Stimulated activated CD8-positive, alpha-beta memory T cell treated with anti-CD3 and anti-CD28 coated beads, Interleukin-4, amount 100 ng/mL, for 1 hour (primary cell): ENCODE data around the gene RAB33A.

Experiments
- DNase-seq, 2 donors: peaks; one replicate each; pipeline ENCODE4 v3.0.0-alpha.2; 2020; ENCODE audit warnings: low read depth in 2 of 2, low spot score in 1 of 2

Gene RAB33A

DNA sequence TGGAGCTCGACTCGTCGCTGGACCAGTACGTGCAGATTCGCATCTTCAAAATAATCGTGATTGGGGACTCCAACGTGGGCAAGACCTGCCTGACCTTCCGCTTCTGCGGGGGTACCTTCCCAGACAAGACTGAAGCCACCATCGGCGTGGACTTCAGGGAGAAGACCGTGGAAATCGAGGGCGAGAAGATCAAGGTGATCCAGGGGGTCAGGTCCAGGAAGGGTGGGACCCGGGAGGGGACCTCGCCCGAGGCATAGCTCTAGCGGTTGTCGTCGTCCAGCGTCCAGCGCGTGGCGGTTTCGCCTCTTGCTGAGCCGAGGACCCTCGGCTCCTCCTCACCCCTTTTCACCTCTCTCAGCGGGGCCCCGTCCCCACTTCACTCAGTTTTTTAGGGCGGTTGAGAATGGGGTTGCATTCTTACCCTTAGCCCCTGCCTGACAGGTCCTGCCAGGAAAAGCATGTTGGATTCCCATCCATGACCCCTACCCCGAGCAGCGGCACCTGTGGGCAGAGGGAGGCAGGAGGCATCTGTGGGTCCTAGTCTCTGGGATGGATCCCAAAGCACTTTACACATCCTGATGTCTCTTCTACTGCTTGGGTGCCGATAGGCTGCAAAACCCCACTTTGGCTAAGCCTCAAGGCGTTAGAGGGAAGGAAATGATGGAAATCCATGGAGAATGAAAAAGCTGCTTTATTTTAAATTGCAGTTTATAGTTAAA, 524 bp downstream of the RAB33A start:
- DNase-seq, result no peak

DNA sequence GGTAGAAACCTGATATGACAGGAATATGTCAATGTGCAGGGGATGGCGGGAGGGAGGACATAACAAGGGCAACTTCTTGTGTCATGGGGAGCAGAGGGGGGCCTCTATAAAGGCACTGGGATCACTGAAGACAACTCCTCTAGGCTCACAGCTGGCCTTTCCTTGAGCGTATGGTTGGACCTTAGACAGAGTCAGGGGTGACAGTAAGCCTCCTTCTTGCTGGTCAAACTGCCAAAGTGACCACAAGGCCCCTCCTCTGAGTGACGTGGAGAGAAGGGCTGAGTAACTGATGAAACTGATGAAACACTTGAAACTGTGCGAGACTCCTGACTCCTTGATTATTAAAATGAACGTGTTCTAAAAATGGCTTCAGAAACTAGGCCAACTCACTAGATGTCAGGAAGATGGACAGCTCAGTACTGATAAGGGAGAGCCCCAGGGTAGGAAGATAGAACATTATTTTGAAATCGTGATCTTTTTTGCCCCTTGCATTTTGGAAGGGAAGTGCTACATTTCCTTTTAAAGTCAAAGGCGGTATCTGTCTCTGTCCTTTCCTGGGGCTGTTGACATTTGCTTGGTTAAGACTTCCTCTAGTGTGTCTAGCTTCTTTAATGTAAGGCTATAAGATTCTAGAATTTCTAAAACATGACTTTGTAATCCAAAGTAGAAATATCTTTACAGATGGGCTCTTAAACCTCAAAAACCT, 1.6 kb downstream of the RAB33A start:
- no peak for DNase-seq

DNA sequence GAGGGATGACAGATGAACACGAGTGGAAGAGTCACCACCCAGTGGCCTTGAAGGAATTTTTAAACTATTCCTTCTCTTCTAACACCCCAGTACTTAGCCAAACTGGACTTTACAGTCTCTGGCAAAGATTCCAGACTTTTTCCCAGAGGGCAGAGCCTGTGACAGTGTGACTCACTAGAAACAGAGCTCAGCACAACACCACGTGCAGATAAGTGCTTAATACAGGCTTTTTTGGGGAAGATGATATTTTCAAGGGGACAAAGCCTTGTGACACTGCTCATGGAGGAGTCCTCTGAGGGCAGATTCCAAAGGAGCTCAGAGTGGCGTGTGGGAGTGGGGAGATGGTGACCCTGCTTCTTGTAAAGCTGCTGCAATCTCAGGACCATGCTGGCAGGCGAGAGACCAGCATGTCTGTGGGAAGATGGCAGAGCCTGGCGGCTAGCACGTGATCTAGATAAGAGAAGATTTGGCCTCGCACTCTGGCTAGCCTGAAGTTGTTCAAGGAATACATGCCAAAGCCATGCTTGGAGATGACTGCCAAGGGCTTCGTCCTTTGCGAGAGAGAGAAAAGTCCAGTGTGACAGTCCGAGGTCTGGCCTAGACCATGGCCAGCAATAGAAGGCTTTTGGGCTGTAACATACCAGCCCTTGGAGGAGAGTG, 2.4 kb downstream of the RAB33A start:
- DNase-seq, result no peak

DNA sequence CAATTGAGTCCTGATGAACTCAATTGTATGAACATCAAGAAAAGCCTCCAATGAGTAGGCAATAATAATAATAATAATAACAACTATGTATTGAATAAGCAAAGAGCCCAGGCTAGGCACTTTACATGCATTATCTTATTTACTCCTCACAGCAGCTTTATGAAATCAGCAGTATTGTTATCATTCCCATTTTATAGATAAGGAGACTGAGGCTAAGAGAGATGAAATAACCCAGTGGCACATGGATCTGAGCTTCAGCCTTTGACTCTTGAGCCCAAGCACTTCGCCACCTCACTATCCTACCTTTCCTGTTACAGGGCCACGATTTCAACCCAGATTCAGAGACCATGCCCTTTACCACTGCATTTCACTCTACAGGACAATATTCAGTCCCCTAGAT, 3.2 kb downstream of the RAB33A start:
- no peak for DNase-seq

DNA sequence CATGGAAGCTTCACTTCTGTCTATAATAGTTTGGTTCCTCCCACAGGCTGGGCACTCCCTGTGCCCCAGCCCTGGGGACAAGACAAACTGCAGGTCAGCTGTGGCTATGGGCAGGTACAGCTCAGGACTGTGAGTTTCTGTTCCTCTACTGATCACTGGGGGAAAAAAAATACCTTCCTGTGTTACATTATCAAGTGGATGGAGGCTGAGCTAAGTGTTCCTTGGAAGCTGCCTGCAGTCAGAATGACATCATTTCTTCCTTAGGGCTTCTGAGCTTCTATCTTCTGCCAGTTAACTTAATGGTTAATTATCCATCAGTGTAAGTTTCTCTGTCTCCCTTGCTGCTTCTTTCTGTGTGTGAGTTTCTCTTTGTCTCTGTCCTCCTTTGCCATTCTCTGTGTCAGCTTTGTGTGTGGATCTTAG, 4.6 kb downstream of the RAB33A start:
- DNase-seq, result no peak

DNA sequence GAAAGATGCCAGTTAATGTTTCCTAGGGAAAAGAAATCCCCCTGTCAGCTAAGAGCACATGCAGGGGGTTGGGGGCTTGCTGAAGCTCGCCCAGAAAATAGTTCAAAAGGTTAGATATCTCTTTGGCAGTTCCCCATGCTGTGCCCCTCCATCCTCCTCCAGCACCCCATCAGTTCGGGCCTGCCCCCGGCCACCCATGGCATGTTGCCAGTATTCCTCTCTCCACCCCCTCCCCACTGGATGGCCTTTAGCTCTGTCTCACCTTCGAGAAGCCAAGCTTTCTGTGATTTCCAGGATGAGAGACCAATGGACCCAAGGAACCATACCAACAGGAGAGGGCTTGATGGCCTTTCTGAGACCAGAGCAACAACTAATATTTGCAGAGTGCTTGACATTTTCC, 5.2 kb downstream of the RAB33A start:
- DNase-seq, result no peak

DNA sequence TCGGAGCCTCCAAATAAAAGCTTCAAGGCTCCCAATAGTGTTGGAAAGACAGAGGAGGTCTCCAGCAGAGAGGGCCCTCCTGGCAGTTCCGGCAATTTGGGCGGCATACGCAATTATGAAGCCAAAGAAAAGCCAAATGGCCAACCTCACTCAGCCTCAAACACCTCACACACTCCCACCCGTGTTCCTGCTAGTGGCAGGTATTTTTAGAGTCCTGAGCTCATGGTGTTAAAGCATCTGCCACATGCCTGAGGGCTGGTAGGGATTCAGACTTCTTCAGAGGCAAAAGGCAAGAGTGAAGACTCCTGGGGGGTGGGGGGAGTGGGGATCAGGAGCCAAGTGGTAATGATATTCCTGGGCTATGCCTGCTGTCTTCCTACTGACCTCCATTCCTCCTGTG, 7.4 kb downstream of the RAB33A start:
- DNase-seq, result no peak

DNA sequence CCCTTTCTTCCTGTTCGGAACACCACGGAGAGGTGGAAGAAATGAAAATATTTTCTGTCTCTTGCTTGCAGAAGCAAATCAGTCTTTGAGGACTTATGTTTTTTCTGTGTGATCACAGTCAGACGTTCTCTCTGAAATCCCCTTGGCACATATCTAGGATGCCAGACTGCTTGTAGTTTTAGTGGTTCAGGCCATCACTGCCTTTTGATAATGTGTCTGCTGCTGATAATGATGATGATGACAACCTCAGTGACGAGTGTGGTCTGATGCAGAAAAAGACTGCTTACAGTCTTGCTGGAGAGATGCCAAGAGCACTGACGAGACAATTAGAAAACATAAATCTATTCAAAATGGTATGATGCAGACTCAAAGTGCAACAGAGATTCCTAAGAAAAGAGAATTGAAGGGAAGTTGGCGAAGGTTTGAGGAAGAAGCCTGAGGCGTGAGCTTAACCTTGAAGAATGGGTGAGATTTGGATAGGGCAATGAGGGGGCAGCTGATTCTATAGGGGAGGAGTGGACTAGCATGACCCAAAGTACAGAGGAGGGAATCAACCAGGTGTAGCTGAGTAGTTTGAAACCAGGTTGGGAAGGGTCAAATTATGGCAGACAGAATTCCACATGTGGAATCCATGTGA, 7.9 kb downstream of the RAB33A start:
- no peak for DNase-seq

DNA sequence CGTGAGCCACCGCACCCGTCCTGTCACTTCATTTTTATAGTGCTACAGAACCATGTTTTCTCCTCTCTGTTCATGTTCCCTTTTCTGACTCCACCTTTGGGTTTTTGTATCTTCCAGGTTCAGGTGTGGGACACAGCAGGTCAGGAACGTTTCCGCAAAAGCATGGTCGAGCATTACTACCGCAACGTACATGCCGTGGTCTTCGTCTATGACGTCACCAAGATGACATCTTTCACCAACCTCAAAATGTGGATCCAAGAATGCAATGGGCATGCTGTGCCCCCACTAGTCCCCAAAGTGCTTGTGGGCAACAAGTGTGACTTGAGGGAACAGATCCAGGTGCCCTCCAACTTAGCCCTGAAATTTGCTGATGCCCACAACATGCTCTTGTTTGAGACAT, 12.4 kb downstream of the RAB33A start:
- DNase-seq, result no peak

DNA sequence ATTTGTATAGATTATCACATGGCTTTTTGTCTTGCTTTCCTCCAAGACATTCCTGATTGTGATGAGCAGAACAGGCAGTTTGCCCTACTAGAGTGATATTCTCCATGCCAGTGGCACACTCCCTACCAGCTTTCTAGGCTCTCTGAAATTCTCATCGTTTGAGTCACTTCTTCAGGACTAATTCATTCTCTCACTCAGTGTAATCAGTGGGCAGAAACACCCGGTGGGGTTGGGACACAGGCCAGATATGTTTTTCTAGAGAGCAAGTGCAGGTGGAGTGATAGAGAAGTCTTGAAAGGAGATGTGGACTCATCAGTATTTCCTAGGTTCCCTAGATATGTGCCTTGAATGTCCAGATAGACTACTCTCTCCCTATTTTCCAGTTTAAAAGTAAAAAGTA, 13.1 kb downstream of the RAB33A start:
- no peak for DNase-seq

DNA sequence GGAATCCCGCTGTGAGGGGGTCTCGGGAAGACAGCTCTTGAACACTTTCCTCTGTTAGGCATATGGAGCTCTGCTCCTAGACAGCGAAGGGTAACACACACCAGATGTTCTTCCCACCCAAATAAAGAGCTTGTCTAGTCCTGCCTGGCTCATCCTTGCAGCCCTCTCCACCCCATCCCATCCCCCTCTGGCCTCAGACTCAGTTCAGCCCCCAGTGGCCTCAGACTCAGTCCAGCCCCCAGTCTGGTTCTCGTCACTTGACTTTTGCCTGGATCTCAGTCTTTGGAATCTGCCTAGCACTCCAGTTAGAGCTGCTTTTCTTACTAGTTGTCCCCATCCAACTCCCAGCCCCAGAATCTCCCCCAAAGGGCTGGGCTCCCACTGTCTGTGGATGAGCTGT, 14.9 kb downstream of the RAB33A start:
- no peak for DNase-seq

DNA sequence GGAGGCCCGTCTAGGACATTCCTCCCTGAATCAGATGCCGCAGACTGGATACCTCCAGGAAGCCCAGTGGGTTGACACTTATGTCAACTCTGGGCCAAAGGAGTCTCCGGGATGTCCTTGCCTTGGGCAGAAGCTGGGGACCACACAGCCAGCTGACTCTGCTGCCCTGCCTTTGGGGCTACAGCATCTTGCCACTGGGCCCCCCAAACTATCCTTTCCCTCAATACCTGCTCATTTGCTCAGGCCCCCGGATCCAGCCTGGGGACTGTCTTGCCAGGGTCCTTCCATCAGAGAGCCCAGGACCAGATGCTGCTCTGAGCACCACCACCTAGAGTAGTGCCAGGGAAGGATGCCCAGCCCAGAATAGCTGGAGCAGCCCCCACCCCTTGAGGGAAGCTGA, 19.0 kb downstream of the RAB33A start:
- DNase-seq, result no peak

DNA sequence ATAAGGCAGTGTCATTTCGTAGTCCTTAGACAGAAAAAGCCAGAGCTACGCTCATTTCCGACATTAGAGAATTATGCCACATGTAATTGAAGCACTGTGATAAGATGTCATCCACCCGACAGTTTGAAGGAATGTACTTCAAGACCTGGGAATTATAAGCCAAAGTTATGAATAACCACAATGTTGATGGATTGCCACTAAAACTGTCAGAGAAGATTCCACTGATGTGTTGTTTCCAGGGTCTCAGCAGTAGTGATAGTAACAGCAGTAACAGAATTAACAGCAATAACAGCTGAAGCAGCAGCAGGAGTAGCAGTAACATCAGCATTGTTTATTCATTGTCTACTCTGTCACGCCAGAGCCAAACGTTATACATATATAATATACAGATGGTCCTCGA, 24.7 kb downstream of the RAB33A start:
- DNase-seq, result no peak

DNA sequence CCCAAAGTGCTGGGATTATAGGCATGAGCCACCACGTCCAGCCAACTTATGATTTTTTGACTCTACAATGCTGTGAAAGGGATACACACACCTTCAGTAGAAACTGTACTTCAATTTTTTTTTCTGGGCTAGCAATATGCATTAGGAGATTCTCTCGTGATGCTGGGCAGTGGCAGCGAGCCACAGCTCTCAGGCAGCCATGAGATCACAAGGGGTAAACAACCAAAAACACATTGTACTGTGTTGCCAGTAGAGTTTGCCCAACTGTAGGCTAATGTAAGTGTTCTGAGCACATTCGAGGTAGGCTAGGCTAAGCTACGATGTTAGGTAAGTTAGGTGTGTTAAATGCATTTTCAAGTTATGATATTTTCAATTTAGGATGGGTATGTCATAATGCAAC, 25.7 kb downstream of the RAB33A start:
- no peak for DNase-seq

DNA sequence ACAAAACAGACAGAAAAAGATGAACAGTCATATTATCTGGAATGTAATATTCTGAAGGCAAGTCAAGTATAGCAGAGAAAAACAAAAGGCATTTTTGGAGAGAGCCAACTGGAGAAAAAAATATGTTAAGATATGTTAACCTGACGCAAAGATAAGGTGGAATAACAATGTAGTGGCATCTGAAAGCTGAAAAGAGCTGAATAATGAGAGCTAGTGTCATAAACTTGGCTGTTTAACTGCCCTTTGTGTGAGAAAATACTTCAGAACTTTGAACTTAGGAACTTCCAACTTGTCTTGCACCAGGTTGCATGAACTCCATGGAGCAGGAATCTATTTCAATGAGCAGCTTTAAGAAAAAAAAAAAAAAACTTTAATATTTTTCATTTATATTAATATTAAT, 32.9 kb downstream of the RAB33A start:
- DNase-seq, result no peak

DNA sequence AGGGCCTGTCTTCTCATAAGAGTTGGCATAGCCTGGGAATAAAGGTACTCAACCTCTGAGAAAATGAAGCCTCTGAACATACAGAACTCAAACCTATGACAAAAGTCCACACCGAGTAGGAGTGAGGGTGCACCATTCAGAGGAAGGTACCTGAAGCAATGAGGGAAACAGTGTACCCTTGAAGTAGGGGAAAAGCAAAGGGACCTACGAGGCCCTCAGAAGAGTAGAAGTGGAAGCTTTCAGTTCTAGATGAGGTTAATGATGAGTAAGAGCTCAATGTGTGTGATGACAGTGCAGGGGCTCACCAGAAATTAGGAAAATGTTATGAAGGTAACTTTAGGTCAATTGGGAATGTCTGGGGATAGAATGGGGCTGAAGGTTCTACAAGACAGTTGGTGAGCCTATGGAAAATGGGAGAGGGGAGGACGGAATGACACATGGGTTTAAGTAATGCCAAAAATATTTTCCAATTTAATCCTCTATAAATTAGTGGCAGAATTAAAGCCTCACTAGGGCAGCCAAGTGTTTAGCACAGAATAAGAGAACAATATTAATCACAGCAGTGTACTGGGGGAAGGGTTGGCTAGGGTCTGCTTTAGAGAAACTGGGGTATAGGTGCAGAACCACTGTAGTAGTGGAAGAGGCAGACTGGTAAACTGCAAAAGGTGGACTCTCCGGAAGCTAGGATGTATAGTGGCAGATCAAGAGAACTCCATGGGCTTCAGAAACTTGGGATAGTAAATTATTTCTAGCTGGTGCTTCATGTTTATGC, 39.8 kb downstream of the RAB33A start:
- DNase-seq, result no peak

DNA sequence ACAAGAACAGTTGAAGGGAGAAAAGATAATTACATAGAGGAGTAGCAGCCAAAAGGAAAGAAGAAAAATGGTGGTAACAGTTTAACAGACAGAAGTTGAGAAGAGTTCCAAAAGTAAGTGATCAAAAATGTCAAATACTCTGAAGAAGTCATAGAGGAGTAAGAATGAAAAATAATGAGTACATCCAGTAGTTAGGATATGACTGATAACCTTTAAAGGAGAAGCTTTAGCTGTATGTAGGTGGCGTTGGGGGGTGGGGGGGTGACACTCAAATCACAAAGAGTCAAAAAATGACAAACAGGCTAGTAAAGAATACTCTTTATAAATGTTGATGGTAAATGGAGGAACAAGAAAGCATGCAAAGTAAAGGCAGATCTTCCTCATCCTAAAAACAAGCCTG, 40.6 kb downstream of the RAB33A start:
- no peak for DNase-seq

DNA sequence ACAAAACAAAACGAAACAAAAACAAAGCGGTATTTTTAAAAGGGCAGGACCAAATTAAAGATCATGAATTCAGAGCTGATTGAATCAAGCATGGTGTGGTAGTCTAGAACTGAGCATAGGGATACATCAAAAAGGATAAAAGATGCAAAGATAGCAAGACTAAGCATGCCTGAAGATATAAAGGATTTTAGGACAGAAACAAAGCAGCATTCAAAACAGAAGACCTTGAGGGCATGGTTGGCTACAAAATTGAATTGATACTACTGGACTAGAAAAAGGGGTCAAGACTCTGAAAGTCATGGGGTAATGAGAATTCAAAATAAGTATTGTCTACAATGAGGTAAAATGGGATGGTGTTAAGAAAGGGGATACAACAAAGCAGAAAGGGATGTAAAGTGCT, 41.6 kb downstream of the RAB33A start:
- DNase-seq, result no peak

DNA sequence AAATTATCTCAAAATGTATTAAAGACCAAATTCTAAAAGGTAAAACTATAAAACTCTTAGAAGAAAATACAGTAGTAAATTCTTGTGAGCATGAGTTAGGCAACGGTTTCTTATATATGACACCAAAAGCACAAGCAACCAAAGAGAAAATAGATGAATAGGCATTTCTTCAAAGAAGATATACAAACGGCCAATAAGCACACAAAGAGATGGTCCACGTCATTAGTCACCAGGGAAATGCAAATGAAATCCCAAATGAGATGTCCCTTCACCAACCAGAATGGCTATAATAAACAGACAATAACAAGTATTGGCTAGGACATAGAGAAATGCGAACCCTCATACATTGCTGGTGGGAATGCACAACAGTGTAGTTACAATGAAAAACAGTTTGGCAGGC, 44.6 kb downstream of the RAB33A start:
- no peak for DNase-seq

DNA sequence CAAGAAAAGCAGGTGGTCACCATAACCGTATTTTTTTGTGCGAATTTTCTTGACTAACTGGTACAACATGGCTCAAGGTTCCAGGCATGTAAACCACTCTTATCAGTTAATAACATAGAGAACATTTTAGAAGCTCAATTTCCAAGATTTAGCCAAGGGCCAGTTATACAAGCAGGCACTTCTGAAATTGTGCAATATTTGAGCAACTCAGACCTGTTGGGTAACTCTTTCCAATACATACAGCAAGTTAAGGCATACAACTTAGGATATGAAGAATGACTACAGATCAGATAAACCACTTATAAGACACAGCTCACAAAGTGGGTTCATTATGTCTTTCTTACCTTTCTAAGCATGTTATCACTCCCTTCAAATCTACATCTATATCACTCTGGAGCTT, 53.0 kb downstream of the RAB33A start:
- no peak for DNase-seq

DNA sequence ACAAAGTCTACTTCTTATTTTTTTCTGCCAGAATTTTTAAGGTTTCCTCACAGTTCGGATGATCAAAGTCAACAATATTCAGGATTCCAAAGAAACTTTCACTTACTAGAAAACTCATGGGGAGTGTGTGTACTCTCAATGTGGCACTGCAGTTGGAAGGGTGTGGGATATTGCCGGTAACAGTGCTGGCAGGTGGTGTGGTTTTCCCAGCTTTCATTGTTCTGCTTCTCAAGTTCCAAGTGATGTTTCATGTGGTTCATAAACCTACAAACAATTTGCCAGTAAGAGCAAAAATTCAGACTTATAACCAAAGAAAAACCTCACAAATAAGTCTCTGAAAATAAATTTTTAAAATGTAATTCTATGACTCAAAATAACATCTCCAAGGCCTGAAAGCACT, 57.1 kb downstream of the RAB33A start:
- DNase-seq, result no peak
